Lower leg skin (tissue), 4 donors: ENCODE measurements around the gene LRIG3. TPM values are rescaled to one million over a fixed set of nuclear protein-coding genes. Genes with fewer than 3 reads are reported as not detected.

ENCODE experiments used
- DNase-seq, 2 donors: peaks; one replicate each; pipeline ENCODE4 v3.0.0-alpha.2; 2019; ENCODE audit warnings: low spot score in 2 of 2
- H3K4me3 ChIP-seq: fragments of 200-600 bp; sonication (generic); 2 replicates; pipeline ENCODE4 v1.5.1; 2017; ENCODE audit warnings: mild to moderate bottlenecking, low read depth; ENCODE audit not compliant: poor library complexity, severe bottlenecking
- CTCF ChIP-seq, 3 donors: fragments of 450-650 bp; IDR thresholded peaks; one replicate each; pipeline ENCODE4 v1.5.1; 2016; ENCODE audit warnings: antibody characterized with exemption in 3 of 3, mild to moderate bottlenecking in 3 of 3, moderate library complexity in 2 of 3
- POLR2A ChIP-seq, 2 donors: fragments of 450-650 bp; IDR thresholded peaks; one replicate each; pipeline ENCODE4 v1.6.1; 2016 to 2017; ENCODE audit warnings: antibody characterized with exemption in 2 of 2, mild to moderate bottlenecking in 1 of 2, moderate library complexity in 1 of 2
- WGBS, 2 donors: methylation state at CpG; one replicate each; pipeline ENCODE4 v1.1.5; 2018; 5-methylcytosine and 5-hydroxymethylcytosine counted together
- intact Hi-C: fragments of 100-400 bp; cut with DNase I; formaldehyde crosslinking; loops from one replicate; pipeline ENCODE4 v1.15.0; 2023; ENCODE audit warnings: low total_unique reads
- total RNA-seq, 4 donors: library from RNA; depleted of rRNA; stranded (reverse); fragments of >200 nt; gene quantifications; one replicate each; pipeline ENCODE4 v1.1.0, GENCODE V29; 2016

LRIG3 gene
- total RNA-seq, 4 donors from 2014 or later, result 87.7 to 134 (median 117) TPM

- H3K4me3 ChIP-seq, result no peak overlapping the region
- WGBS, 2 donors, result 86 to 92% methylated on average over 1 of the region's 1 CpG
- DNase-seq, result no peak
- intact Hi-C loops, result no loop called here
- no peak for TF ChIP-seq POLR2A (IDR thresholded peaks at IDR 0.05)
- no peak for TF ChIP-seq CTCF (IDR thresholded peaks at IDR 0.05)
Measured at GRCh38 chr12:58963844-58964243, 43.5 kb upstream of the LRIG3 start.

DNA sequence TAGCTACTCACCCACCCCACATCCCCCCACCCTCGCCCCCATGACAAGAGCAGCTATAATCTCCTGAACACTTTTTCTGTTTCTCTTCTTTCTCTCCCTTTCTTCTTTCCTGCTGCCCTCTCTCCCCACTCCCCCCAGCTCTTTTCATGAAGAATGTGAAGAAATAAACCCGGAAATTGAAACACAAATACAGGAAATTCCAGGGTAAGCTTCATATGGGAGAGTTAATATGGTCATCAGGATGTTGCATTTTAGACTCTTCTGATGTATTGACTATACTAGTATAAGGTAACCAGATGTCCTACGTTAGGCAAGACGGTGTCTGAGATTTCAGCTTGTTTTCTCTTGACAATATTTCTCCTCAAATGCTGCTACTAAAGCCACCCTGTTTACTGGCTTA, 41.6 kb upstream of the LRIG3 start:
- 80 to 81% methylated on average over 4 of the region's 4 CpGs for WGBS, 2 donors
- TF ChIP-seq POLR2A (IDR thresholded peaks at IDR 0.05) (no peak), CTCF (IDR thresholded peaks at IDR 0.05) (no peak)
- no peak for DNase-seq
- intact Hi-C loops, result no loop called here
- H3K4me3 ChIP-seq, result no peak overlapping the region

GRCh38 chr12:58961166-58961565, 40.9 kb upstream of the LRIG3 start:
- DNase-seq, result no peak
- H3K4me3 ChIP-seq, result no peak overlapping the region
- 74 to 81% methylated on average over 3 of the region's 3 CpGs for WGBS, 2 donors
- TF ChIP-seq POLR2A (IDR thresholded peaks at IDR 0.05) (no peak), CTCF (IDR thresholded peaks at IDR 0.05) (no peak)
- intact Hi-C loops, result no loop called here

DNA sequence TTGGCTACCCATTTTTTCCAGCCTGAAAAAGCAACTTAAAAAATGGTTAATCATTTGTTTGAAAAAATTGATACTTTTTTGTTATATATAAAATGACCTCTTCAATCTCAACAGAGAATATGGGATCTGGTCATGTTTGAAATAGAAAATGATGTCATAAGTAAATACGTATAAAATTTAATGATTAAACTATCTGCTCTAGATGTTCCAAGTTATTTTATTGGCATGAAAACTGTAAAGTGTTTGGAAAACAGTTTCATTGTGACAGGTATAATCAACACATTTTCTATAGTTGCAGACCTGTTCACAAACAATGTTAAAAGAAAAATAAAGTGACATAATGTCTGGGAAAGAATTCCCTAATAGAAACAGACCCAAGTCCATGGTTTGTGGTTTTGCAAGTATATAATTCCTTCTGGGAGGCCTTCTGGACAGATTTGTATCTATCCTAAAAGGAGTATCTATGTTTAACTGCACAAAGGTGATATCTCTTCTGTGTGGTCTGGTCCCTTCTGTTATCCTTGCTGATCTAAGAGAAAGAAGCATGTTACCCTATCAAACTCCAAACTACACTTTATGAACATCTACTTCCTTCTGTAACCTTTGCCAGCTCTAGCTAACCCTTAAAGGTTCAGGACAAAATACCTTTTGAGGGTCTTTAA, 39.5 kb upstream of the LRIG3 start:
- no peak for TF ChIP-seq POLR2A (IDR thresholded peaks at IDR 0.05)
- TF ChIP-seq CTCF (IDR thresholded peaks at IDR 0.05), result no peak
- no peak for DNase-seq
- intact Hi-C loops, result no loop called here
- no peak overlapping the region for H3K4me3 ChIP-seq
- 61 to 65% methylated on average over 1 of the region's 1 CpG for WGBS, 2 donors

DNA sequence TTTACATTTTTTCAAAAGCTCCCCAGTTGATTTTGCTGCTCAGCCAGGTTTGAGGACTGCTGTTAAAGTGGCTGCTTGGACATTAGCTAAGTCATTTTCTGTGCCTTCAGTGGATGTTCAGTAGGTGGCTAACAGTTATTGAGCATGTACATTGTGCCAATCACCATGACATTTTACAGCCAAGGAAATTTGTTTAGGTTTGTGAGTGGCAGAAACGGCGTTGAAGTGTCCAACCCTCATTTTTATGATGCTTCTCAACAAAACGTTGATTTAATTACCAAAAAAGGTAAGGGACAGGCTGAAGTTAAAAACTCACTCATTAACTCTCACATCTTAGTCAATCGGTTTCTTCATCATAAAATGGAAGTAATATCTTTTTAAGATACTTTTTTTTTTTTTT, 37.0 kb upstream of the LRIG3 start:
- no peak for TF ChIP-seq CTCF (IDR thresholded peaks at IDR 0.05)
- TF ChIP-seq POLR2A (IDR thresholded peaks at IDR 0.05), result no peak
- 82 to 90% methylated on average over 4 of the region's 4 CpGs for WGBS, 2 donors
- DNase-seq, result no peak
- no peak overlapping the region for H3K4me3 ChIP-seq
- intact Hi-C loops, result no loop called here

DNA sequence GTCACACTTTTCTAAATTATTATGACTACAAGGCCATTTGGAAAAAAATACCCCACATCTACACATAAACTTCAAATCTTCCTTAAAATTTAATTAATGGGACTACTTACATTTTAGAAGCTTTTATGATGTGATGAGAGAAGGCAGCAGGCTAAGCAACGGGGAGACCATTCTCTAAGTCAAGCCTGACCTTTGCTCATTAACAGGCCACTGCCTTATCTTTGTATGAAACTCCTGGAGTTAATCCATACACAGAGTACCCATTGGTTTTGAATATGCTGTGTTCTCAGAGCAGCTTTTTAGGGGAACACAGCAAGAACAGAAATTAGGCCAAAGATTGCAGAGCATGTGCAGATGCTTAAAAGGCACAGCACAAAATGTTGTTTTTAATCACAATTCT, 35.5 kb upstream of the LRIG3 start:
- 88 to 90% methylated on average over 1 of the region's 1 CpG for WGBS, 2 donors
- DNase-seq, result no peak
- H3K4me3 ChIP-seq, result no peak overlapping the region
- TF ChIP-seq CTCF (IDR thresholded peaks at IDR 0.05) (no peak), POLR2A (IDR thresholded peaks at IDR 0.05) (no peak)
- intact Hi-C loops, result no loop called here
